Measurements from ENCODE around the gene CEMIP. TPM values are rescaled to one million over a fixed set of nuclear protein-coding genes. Genes with fewer than 3 reads are reported as not detected.

CEMIP gene
- total RNA-seq, 6 experiments from 2014 or later, result 0.64 to 0.74 TPM; not detected in 4

GRCh38 chr15:80878242-80878866, 99.2 kb downstream of the CEMIP start:
- 72% methylated on average over 3 of the region's 3 CpGs for WGBS (ENCODE audit: insufficient coverage, low coverage, low lambda C conversion rate, missing lambda C conversion rate)
- TF ChIP-seq POLR2A (IDR thresholded peaks at IDR 0.05) (no peak), CTCF (IDR thresholded peaks at IDR 0.05) (no peak)

GRCh38 chr15:80878867-80879250, 99.7 kb downstream of the CEMIP start:
- no peaks in the 10 kb centered on the region for H3K27me3 ChIP-seq
- H3K27ac ChIP-seq, result no peak overlapping the region
- 83% methylated on average over 2 of the region's 2 CpGs for WGBS (ENCODE audit: insufficient coverage, low coverage, low lambda C conversion rate, missing lambda C conversion rate)
- H3K4me3 ChIP-seq, result no peak overlapping the region
- ATAC-seq (no peak), DNase-seq (no peak)
- TF ChIP-seq CTCF (IDR thresholded peaks at IDR 0.05) (no peak), POLR2A (IDR thresholded peaks at IDR 0.05) (no peak)
- no peaks in the 10 kb centered on the region for H3K9me3 ChIP-seq
- no peaks in the 10 kb centered on the region for H3K4me1 ChIP-seq
- H3K36me3 ChIP-seq, result no peaks in the 10 kb centered on the region
- intact Hi-C loops (cut with DNase I), result no loop called here

More at GRCh38 chr15:80878242-80878866, 99.2 kb downstream of the CEMIP start:
- no peaks in the 10 kb centered on the region for H3K4me1 ChIP-seq
- no peak overlapping the region for H3K4me3 ChIP-seq
- intact Hi-C loops (cut with DNase I), result no loop called here
- DNase-seq (no peak), ATAC-seq (no peak)
- H3K27ac ChIP-seq, result no peak overlapping the region
- no peaks in the 10 kb centered on the region for H3K27me3 ChIP-seq
- no peaks in the 10 kb centered on the region for H3K9me3 ChIP-seq
- H3K36me3 ChIP-seq, result no peaks in the 10 kb centered on the region

GRCh38 chr15:80880086-80880485, 100.9 kb downstream of the CEMIP start:
- ATAC-seq, result no peak
- no peaks in the 10 kb centered on the region for H3K4me1 ChIP-seq
- no peak for TF ChIP-seq CTCF (IDR thresholded peaks at IDR 0.05)
- TF ChIP-seq POLR2A (IDR thresholded peaks at IDR 0.05), result no peak
- no peak for DNase-seq
- no peaks in the 10 kb centered on the region for H3K27me3 ChIP-seq
- intact Hi-C loops (cut with DNase I), result no loop called here
- no peak overlapping the region for H3K4me3 ChIP-seq
- no peaks in the 10 kb centered on the region for H3K9me3 ChIP-seq
- H3K36me3 ChIP-seq, result no peaks in the 10 kb centered on the region
- H3K27ac ChIP-seq, result no peak overlapping the region
- 84% methylated on average over 3 of the region's 3 CpGs for WGBS (ENCODE audit: insufficient coverage, low coverage, low lambda C conversion rate, missing lambda C conversion rate)

- Histone ChIP-seq H3K4me1 (no peaks in the 10 kb centered on the region), H3K36me3 (no peaks in the 10 kb centered on the region), H3K27me3 (no peaks in the 10 kb centered on the region), H3K27ac (no peak overlapping the region), H3K4me3 (no peak overlapping the region), H3K9me3 (no peaks in the 10 kb centered on the region)
- DNase-seq (no peak), ATAC-seq (no peak)
- WGBS (ENCODE audit: insufficient coverage, low coverage, low lambda C conversion rate, missing lambda C conversion rate), result 89% methylated on average over 2 of the region's 2 CpGs
- TF ChIP-seq POLR2A (IDR thresholded peaks at IDR 0.05), result no peak
- TF ChIP-seq CTCF (IDR thresholded peaks at IDR 0.05), result no peak
- intact Hi-C loops (cut with DNase I), result no loop called here
Observed at GRCh38 chr15:80883641-80884040, 104.5 kb downstream of the CEMIP start.
